ENCODE results near the gene DHCR24.
A peak's percentile ranks its signal among the peaks of the same experiment; 100 is the strongest.

DHCR24 gene

GRCh38 chr1:54837002-54837853, 49.8 kb downstream of the DHCR24 start:
- DNase-seq = peak in 1 of 2 donors; percentile 48
- Histone ChIP-seq H3K27me3 (peaks cover 0 to 17% of the 10 kb centered on the region in 2 donors), H3K36me3 (no peaks in the 10 kb centered on the region), H3K9me3 (no peaks in the 10 kb centered on the region), H3K4me1 (no peaks in the 10 kb centered on the region), H3K4me3 (no peak overlapping the region), H3K27ac (no peak overlapping the region)
- TF ChIP-seq CTCF (IDR thresholded peaks at IDR 0.05) = no peak
- intact Hi-C loops (cut with DNase I; ENCODE audit: low total_unique reads) = no loop called here

GRCh38 chr1:54836594-54836993, 50.4 kb downstream of the DHCR24 start:
- no peaks in the 10 kb centered on the region for H3K4me1 ChIP-seq
- intact Hi-C loops (cut with DNase I; ENCODE audit: low total_unique reads) = no loop called here
- DNase-seq = peak in 1 of 2 donors; percentile 12
- H3K27me3 ChIP-seq = peaks cover 0 to 17% of the 10 kb centered on the region in 2 donors
- H3K27ac ChIP-seq = no peak overlapping the region
- no peak for TF ChIP-seq CTCF (IDR thresholded peaks at IDR 0.05)
- no peak overlapping the region for H3K4me3 ChIP-seq
- H3K36me3 ChIP-seq = no peaks in the 10 kb centered on the region
- peaks cover 0 to 5% (median 0%) of the 10 kb centered on the region in 3 donors for H3K9me3 ChIP-seq

GRCh38 chr1:54835970-54836369, 51.0 kb downstream of the DHCR24 start:
- H3K36me3 ChIP-seq = no peaks in the 10 kb centered on the region
- no peaks in the 10 kb centered on the region for H3K4me1 ChIP-seq
- intact Hi-C loops (cut with DNase I; ENCODE audit: low total_unique reads) = no loop called here
- peaks cover 0 to 17% of the 10 kb centered on the region in 2 donors for H3K27me3 ChIP-seq
- peak in 1 of 2 donors; percentile 38 for DNase-seq
- peaks cover 0 to 11% (median 0%) of the 10 kb centered on the region in 3 donors for H3K9me3 ChIP-seq
- TF ChIP-seq CTCF (IDR thresholded peaks at IDR 0.05) = no peak
- no peak overlapping the region for H3K4me3 ChIP-seq
- H3K27ac ChIP-seq = no peak overlapping the region

GRCh38 chr1:54835131-54835898, 51.7 kb downstream of the DHCR24 start:
- Histone ChIP-seq H3K4me1 (no peaks in the 10 kb centered on the region), H3K4me3 (no peak overlapping the region), H3K9me3 (peaks cover 0 to 17% (median 0%) of the 10 kb centered on the region in 3 donors), H3K27ac (no peak overlapping the region), H3K36me3 (no peaks in the 10 kb centered on the region), H3K27me3 (peaks cover 0 to 19% of the 10 kb centered on the region in 2 donors)
- DNase-seq = peak in 1 of 2 donors; percentile 35
- no peak for TF ChIP-seq CTCF (IDR thresholded peaks at IDR 0.05)
- intact Hi-C loops (cut with DNase I; ENCODE audit: low total_unique reads) = no loop called here

- Histone ChIP-seq H3K9me3 (peaks cover 0 to 21% (median 0%) of the 10 kb centered on the region in 3 donors), H3K27me3 (peaks cover 0 to 19% of the 10 kb centered on the region in 2 donors), H3K36me3 (no peaks in the 10 kb centered on the region), H3K27ac (no peak overlapping the region), H3K4me1 (no peaks in the 10 kb centered on the region), H3K4me3 (no peak overlapping the region)
- TF ChIP-seq CTCF (IDR thresholded peaks at IDR 0.05) = no peak
- peak in 1 of 2 donors; percentile 9 for DNase-seq
- intact Hi-C loops (cut with DNase I; ENCODE audit: low total_unique reads) = no loop called here
These were observed 52.9 kb downstream of the DHCR24 start for GRCh38 chr1:54834007-54834541.

All from tibial artery (tissue), 4 donors.